ENCODE measurements around the gene COX5B.
A peak's percentile ranks its signal among the peaks of the same experiment; 100 is the strongest.
"Not testable (repeated sequence)": the region's sequence is repeated elsewhere in the genome, so short reads cannot be mapped to it uniquely, and the experiment has no call there.

COX5B gene

GRCh38 chr2:97645695-97646629, at the start of gene COX5B:
TSS of gene COX5B (plus strand) at chr2:97646062. CDS start at chr2:97646087, 25 bp downstream.
- peak; percentile 97 for DNase-seq

GRCh38 chr2:97596180-97596579, 49.7 kb upstream of the COX5B start:
- not testable (repeated sequence) for DNase-seq

GRCh38 chr2:97601537-97601936, 44.3 kb upstream of the COX5B start:
- DNase-seq, result not testable (repeated sequence)

GRCh38 chr2:97605109-97605508, 40.8 kb upstream of the COX5B start:
- DNase-seq, result not testable (repeated sequence)

- DNase-seq, result not testable (repeated sequence)
Observed at GRCh38 chr2:97605524-97606339, 40.1 kb upstream of the COX5B start.

GRCh38 chr2:97608745-97609144, 37.1 kb upstream of the COX5B start:
- not testable (repeated sequence) for DNase-seq

GRCh38 chr2:97611895-97612294, 34.0 kb upstream of the COX5B start:
- DNase-seq, result not testable (repeated sequence)

GRCh38 chr2:97615746-97616145, 30.1 kb upstream of the COX5B start:
- DNase-seq, result not testable (repeated sequence)

- no peak for DNase-seq
Observed at GRCh38 chr2:97617911-97618310, 28.0 kb upstream of the COX5B start.

- peak; percentile 6 for DNase-seq
Observed at GRCh38 chr2:97618939-97619827, 26.7 kb upstream of the COX5B start.

GRCh38 chr2:97620492-97620891, 25.4 kb upstream of the COX5B start:
- not testable (repeated sequence) for DNase-seq

GRCh38 chr2:97622976-97623375, 22.9 kb upstream of the COX5B start:
- DNase-seq, result not testable (repeated sequence)

- not testable (repeated sequence) for DNase-seq
Observed at GRCh38 chr2:97625354-97626048, 20.4 kb upstream of the COX5B start.

- not testable (repeated sequence) for DNase-seq
Observed at GRCh38 chr2:97626049-97626430, 19.8 kb upstream of the COX5B start.

- DNase-seq, result no peak
Observed at GRCh38 chr2:97644023-97644717, 1.7 kb upstream of the COX5B start.

- no peak for DNase-seq
Observed at GRCh38 chr2:97645112-97645694, 659 bp upstream of the COX5B start.

- no peak for DNase-seq
Observed at GRCh38 chr2:97646977-97647376, 1.1 kb downstream of the COX5B start.

- no peak for DNase-seq
Observed at GRCh38 chr2:97651114-97651513, 5.3 kb downstream of the COX5B start.

- DNase-seq, result no peak
Observed at GRCh38 chr2:97653473-97653872, 7.6 kb downstream of the COX5B start.

- DNase-seq, result no peak
Observed at GRCh38 chr2:97653874-97654273, 8.0 kb downstream of the COX5B start.

GRCh38 chr2:97654309-97654708, 8.4 kb downstream of the COX5B start:
- DNase-seq, result no peak

All from fibroblast of upper back skin (primary cell).